ENCODE results near the gene DDX47.
"Not testable (repeated sequence)": the region's sequence is repeated elsewhere in the genome, so short reads cannot be mapped to it uniquely, and the experiment has no call there.

The DDX47 gene

DNA sequence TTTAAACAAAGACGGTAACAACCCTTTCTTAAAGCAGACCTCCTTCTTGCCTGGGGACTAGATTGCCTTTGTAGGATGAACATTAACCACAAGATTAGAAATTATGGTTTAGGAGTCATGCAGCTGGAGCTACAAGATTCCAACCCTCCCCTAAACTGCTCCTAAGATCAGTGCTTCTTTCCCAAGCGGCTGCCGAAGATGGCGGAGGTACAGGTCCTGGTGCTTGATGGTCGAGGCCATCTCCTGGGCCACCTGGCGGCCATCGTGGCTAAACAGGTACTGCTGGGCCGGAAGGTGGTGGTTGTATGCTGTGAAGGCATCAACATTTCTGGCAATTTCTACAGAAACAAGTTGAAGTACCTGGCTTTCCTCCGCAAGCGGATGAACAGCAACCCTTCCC is 62.2 kb downstream of the DDX47 start:
- DNase-seq: not testable (repeated sequence)

DNA sequence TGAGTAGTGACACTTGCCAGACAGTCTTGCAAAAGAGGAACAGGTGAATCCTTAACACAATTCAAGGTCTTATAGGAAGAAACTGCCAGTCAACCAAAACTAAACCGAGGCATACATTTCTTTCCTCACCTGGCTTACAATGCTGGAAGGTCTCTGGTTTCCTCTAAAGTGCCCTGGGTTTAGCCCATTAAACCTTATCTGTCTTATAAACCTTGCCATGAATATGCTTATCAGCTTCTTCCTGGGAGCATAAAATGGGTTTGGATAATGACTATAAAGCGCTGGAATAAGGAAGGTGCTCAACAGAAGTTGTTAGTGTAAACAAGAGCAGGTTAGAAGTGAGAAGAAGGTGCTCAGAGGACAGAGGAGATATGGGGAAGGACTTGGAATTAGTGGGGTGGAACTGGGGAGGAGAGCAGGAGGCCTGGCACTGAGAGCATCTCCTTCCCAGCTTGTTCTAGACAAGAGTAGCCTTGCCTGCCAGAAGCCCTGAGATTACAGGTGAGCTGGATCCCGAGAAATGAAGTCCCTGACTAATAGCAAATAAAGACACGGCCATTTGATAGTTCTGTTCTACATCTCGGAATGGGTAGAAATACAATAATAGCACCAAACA is 64.1 kb downstream of the DDX47 start:
- DNase-seq: no peak

DNA sequence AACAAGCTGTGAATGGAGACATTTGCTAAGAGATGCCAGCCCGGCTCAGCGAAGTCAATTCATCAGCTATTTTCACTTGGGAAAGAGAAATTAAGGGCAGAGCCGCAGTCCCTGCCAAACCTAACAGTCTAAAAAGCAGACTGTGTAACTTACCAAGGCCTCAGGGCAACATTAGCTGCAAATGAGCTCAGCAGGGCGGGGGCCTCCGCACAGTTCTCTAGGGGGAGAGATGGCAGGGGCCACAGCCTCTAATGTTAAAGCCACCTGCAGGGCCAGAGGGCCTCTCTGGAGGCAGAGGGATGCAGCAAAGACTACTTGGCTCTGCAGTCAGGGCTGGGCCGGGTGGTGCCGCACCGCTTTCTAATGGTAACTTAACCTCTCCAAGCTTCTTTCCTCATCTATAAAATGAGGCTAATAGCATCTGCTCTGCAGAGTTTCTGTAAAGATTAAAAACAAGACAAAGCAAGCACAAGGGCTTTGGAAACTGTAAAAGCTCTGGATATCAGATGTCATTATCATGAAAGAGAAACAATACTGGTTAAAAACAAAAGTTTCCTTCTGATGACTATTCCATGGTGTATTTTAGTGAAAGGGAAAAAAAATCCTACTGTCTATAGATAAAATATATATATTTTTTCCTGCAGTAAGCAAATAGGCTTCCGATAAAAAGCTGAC is 64.8 kb downstream of the DDX47 start:
- no peak for DNase-seq
